Small intestine (tissue), 7 donors: ENCODE results near the gene CELF2. TPM values are rescaled to one million over a fixed set of nuclear protein-coding genes. Genes with fewer than 3 reads are reported as not detected.

Experiments
- DNase-seq, 2 donors: peaks; one replicate each; pipeline versions ENCODE4 v3.0.0 to v3.0.0-alpha.2; 2013
- FAIRE-seq: peaks from 2 replicates; lab custom pipeline; 2012; peaks lifted over from hg19 to GRCh38; lab: Jason Lieb, UNC
- H3K27ac ChIP-seq, 3 donors: one replicate each; pipeline ENCODE4 v1.5.1; 2013; ENCODE audit warnings: low read length in 2 of 3, mild to moderate bottlenecking in 2 of 3, control low read depth in 1 of 3, inconsistent platforms in 1 of 3, low read depth in 1 of 3, moderate library complexity in 1 of 3
- H3K27me3 ChIP-seq, 3 donors: one replicate each; pipeline ENCODE4 v1.6.1; 2013; ENCODE audit warnings: low read length in 3 of 3, inconsistent platforms in 1 of 3; ENCODE audit not compliant: control insufficient read depth in 3 of 3, insufficient read depth in 3 of 3
- H3K36me3 ChIP-seq, 3 donors: one replicate each; pipeline ENCODE4 v1.6.1; 2013; ENCODE audit warnings: low read length in 3 of 3, inconsistent platforms in 1 of 3, low read depth in 1 of 3, mild to moderate bottlenecking in 1 of 3, moderate library complexity in 1 of 3; ENCODE audit not compliant: control insufficient read depth in 3 of 3, insufficient read depth in 2 of 3
- H3K4me1 ChIP-seq, 3 donors: one replicate each; pipeline ENCODE4 v1.6.1; 2013; ENCODE audit warnings: low read length in 2 of 3, inconsistent platforms in 1 of 3, low read depth in 1 of 3, mild to moderate bottlenecking in 1 of 3, moderate library complexity in 1 of 3; ENCODE audit not compliant: control insufficient read depth in 3 of 3, insufficient read depth in 2 of 3
- H3K4me3 ChIP-seq, 3 donors: one replicate each; pipeline ENCODE4 v1.5.1; 2013; ENCODE audit warnings: low read length in 3 of 3, control low read depth in 1 of 3, inconsistent platforms in 1 of 3, low read depth in 1 of 3, mild to moderate bottlenecking in 1 of 3, moderate library complexity in 1 of 3
- H3K9me3 ChIP-seq, 2 donors: one replicate each; pipeline ENCODE4 v1.6.1; 2013; ENCODE audit warnings: low read depth in 1 of 2, low read length in 1 of 2; ENCODE audit not compliant: control insufficient read depth in 2 of 2, insufficient read depth in 1 of 2
- WGBS, 3 donors: extraction: QIAGEN DNeasy Blood & Tissue Kit; methylation state at CpG; one replicate each; pipeline ENCODE4 v1.1.7; 2013; 5-methylcytosine and 5-hydroxymethylcytosine counted together
- polyA plus RNA-seq, 4 donors: library from polyadenylated mRNA; stranded (reverse) in 3 of 4; unstranded in 1 of 4; fragments of 200-250 nt in 3 of 4; fragments of 120-200 nt in 1 of 4; gene quantifications; one replicate each; pipeline versions ENCODE4 v1.2.1 to v1.2.3, GENCODE V29; 2013
- donor health status: healthy with polysubstance abuse.
- donor health status: control.
- donor health status: control.
- donor health status: Bipolar disorder and iron deficiency.
- donor health status: healthy.

CELF2 gene
- polyA plus RNA-seq, 4 donors, result 1.8 to 11.6 (median 6.1) TPM

DNA sequence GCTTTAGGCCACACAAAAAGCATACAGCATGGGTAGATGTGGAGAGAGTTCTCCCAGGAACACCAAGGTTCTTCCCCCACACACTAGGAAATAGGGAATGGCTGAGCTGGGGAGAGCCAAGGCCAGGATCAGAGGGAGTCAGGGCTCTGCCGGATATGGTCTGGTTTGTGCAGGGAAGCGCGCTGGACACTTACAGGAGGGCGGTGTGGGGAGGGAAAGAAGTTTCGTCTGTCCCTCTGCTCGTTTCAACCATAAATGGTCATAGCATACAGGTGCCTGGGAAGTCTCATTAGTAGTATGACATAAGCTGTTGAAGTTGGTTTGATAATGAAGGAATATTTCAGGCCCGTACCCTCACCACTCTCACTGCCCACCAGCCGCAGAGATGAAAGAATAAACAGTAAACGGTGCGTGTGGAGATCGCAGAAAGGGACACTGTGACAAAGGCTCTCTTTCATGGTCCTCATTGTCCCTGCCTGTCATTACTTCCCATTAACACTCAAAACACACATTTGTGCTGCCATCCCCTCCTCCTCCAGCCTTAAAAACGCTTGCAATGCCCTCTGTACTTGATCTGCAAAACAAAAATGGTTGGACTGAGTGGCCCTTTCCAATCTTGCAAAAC, 207.2 kb downstream of the CELF2 start:
- Histone ChIP-seq H3K4me1 (no peaks in the 10 kb centered on the region), H3K27me3 (no peaks in the 10 kb centered on the region), H3K9me3 (no peaks in the 10 kb centered on the region), H3K36me3 (peaks cover 0 to 2% (median 0%) of the 10 kb centered on the region in 3 donors), H3K4me3 (no peak overlapping the region), H3K27ac (no peak overlapping the region)
- no peak for FAIRE-seq
- WGBS, 3 donors, result 79 to 87% (median 85%) methylated on average over 12 of the region's 12 CpGs
- DNase-seq, result no peak

DNA sequence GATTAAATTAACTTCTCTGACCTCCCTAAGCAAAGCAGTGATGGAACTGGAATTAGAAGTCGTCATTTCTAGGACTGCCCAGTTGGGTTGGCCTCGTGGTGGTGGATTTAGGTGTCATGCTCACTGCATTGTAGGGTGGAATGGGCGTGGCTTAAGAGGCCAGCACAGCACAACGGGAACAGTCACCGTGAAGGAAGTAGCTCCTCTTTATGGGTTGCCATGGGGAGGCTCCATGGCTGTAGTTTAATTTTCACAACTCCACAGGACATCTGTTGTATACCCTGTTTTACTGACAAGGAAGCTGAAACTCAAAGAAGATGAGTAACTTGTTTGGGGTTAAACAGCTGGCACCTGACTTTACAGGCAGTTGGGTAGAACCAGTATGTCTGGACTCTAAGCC, 208.3 kb downstream of the CELF2 start:
- FAIRE-seq, result no peak
- WGBS, 3 donors, result 57 to 69% (median 66%) methylated on average over 5 of the region's 5 CpGs

DNA sequence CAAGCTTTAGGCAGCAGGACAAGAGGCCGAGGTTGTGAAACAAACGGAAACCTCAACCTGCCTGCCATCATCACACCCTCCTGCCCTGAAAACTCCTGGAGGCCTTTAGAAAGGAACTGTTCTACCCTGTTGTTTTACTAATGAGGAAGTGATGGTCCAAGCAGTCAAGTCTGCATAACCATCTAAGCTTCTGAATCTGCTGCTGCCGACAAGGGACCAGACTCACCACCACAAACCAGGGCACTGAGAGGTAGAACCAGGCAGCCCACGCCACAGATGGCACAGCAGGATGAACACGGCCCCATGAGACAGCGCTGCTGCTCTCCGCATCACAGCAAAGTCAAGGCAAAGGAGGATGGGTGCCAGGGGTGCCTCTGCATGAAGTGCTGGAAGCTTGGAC, 209.4 kb downstream of the CELF2 start:
- DNase-seq (no peak), FAIRE-seq (no peak)
- no peaks in the 10 kb centered on the region for H3K27me3 ChIP-seq
- H3K27ac ChIP-seq, result no peak overlapping the region
- H3K9me3 ChIP-seq, result no peaks in the 10 kb centered on the region
- H3K36me3 ChIP-seq, result peaks cover 0 to 2% (median 0%) of the 10 kb centered on the region in 3 donors
- no peaks in the 10 kb centered on the region for H3K4me1 ChIP-seq
- WGBS, 3 donors, result 75 to 90% (median 75%) methylated on average over 7 of the region's 7 CpGs
- H3K4me3 ChIP-seq, result no peak overlapping the region

More for the DNA sequence above, 208.3 kb downstream of the CELF2 start:
- peak in 1 of 2 donors; percentile 23 for DNase-seq
- H3K27me3 ChIP-seq, result no peaks in the 10 kb centered on the region
- H3K36me3 ChIP-seq, result peaks cover 0 to 2% (median 0%) of the 10 kb centered on the region in 3 donors
- no peak overlapping the region for H3K4me3 ChIP-seq
- H3K4me1 ChIP-seq, result no peaks in the 10 kb centered on the region
- H3K27ac ChIP-seq, result peak overlapping the region in 2 of 3 donors; percentile 17 to 46
- no peaks in the 10 kb centered on the region for H3K9me3 ChIP-seq

DNA sequence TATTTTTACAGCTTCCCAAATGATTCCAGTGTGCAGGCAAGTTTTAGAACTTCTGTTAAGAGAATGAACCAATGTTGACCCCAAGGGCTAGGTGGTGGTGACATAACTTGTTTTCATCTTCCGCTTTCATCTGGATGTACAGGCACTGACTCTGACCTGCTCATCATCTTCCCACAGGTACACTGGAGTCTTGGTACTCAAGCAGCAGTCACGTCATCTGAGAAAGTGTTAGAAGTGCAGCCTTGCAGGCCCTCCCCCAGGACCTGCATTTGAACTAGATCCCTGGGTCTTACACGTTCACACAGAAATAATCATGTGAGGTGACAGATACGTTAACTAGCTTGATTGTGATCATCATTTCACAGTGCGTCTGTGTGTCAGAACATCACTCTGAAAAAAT, 212.2 kb downstream of the CELF2 start:
- H3K27ac ChIP-seq, result no peak overlapping the region
- 93 to 95% (median 93%) methylated on average over 5 of the region's 5 CpGs for WGBS, 3 donors
- H3K4me1 ChIP-seq, result no peaks in the 10 kb centered on the region
- no peaks in the 10 kb centered on the region for H3K36me3 ChIP-seq
- no peaks in the 10 kb centered on the region for H3K9me3 ChIP-seq
- FAIRE-seq, result no peak
- no peaks in the 10 kb centered on the region for H3K27me3 ChIP-seq
- DNase-seq, result no peak
- H3K4me3 ChIP-seq, result no peak overlapping the region

DNA sequence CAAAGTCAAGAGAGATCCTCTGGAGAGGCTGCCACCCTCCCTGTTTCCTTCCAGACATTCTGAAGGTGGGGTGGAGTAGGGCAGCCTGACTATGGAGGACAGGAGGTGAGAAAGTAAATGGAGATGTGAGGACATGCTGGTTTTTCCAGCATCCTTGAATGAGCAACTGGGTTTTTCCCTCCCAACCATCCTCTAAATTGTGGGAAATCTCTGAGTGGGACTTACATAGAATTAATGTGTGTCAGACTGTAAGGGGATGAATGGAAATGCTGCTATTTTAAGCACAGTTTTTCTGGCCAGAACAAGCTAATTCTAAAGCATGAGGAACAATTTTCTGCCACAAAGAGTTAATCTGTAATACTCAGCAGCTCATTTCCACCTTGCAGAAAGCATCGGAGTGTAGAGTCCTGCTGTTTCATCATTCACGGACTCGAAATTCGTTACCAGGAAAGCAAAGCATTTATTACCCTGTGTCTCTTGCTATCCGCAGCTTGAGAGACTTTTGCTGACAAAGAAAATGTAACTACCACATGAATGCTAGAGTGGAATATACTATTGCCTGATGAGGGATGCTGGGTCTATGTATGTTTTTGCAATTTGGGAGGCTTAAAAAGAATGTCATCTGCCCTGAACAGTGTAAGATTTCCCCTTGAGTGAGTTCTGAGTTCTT, 213.0 kb downstream of the CELF2 start:
- WGBS, 3 donors, result 71 to 91% (median 85%) methylated on average over 5 of the region's 5 CpGs

DNA sequence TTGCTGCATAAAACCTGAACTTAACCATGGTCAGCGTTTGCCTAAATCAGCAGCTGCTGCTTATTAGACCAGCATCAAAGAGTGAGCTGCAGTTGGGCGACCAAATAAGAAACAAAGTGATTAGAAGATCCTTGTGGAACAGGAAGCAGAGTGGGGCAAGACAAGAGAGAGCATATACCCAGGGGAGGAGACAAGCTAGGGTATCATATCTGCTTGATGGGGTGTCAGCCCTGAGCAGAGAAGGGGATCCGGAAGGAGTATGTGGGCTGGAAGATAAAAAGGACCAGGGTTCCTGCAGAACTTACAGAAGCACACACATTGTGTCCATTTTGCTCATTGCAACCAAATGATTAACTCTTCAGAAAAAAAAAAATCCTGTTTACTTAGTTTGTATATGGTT, 213.6 kb downstream of the CELF2 start:
- Histone ChIP-seq H3K4me3 (no peak overlapping the region), H3K9me3 (no peaks in the 10 kb centered on the region), H3K27ac (no peak overlapping the region), H3K4me1 (no peaks in the 10 kb centered on the region), H3K36me3 (no peaks in the 10 kb centered on the region), H3K27me3 (no peaks in the 10 kb centered on the region)
- 80 to 86% (median 85%) methylated on average over 3 of the region's 3 CpGs for whole genome bisulfite sequencing, 3 donors
- DNase-seq (no peak), FAIRE-seq (no peak)

More for the DNA sequence above, 213.0 kb downstream of the CELF2 start:
- no peaks in the 10 kb centered on the region for H3K4me1 ChIP-seq
- no peaks in the 10 kb centered on the region for H3K9me3 ChIP-seq
- DNase-seq (no peak), FAIRE-seq (no peak)
- H3K27me3 ChIP-seq, result no peaks in the 10 kb centered on the region
- H3K27ac ChIP-seq, result no peak overlapping the region
- H3K4me3 ChIP-seq, result no peak overlapping the region
- H3K36me3 ChIP-seq, result no peaks in the 10 kb centered on the region

DNA sequence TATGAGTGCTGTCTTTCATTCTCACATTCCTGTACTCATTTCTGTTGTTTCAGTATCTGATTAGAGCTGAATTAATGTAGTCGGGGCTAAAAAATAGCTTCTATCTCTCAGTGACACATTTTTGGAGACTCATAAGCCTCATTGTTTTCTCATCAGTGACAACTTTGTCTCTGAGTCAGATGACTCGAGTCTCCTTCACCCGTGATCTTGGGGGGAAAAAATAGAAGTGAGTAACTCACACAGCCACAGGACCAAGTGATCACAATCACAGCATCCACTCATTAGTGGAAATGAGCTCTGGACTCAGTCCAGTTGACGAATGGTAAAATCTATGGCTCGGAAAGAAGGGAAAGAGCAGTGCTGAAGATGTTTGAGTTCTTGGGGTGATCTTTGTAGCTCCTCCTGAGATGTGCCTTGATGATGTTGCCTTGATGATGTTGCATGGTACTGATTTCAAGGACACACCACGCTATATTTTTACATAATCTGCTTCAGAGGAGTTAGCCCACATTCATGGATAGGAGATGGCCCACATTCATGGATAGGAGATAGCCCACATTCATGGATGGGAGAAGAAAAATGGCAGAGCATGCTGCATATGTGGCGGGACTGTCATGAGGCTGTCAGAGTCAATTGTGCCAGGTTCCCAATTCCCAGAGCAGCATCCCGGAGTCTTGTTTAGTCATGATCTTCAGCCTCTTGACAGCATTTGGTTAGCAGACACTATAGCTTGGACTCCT, 214.7 kb downstream of the CELF2 start:
- no peaks in the 10 kb centered on the region for H3K9me3 ChIP-seq
- H3K36me3 ChIP-seq, result no peaks in the 10 kb centered on the region
- WGBS, 3 donors, result 84 to 86% (median 85%) methylated on average over 8 of the region's 8 CpGs
- H3K4me3 ChIP-seq, result no peak overlapping the region
- H3K27me3 ChIP-seq, result no peaks in the 10 kb centered on the region
- H3K27ac ChIP-seq, result no peak overlapping the region
- no peaks in the 10 kb centered on the region for H3K4me1 ChIP-seq
- no peak for DNase-seq
- no peak for FAIRE-seq

DNA sequence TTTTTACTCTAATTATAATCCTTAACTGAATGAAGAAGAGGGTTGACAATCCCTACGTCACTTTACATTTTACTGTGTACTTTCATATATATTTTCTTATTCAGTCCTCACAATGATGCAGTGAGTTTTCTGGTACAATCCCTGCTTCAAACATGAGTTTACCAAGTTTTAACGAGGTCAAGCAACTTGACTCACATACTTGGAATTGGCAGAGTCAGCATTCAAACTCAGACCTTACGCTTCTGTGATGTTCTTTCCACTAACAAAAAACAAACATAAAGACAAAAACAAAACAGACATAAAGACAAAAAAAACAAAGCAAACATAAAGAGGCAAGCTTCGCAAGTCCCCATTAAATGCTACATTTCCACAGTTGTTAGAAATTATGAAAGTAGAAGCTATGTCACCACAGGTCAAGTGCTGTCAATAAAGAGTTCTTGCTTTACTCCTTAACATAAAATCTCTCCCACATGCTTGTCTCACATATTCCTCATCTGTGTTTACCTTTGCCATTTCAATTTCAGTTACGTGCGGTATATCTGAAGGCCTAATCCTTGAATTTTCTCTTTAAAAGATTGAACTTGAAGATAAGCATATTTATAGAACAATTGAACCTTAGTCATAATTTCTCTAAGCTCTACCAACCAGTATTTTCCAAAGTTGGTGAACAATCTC, 217.3 kb downstream of the CELF2 start:
- FAIRE-seq, result no peak
- H3K27ac ChIP-seq, result no peak overlapping the region
- H3K36me3 ChIP-seq, result no peaks in the 10 kb centered on the region
- H3K4me3 ChIP-seq, result no peak overlapping the region
- no peaks in the 10 kb centered on the region for H3K9me3 ChIP-seq
- H3K4me1 ChIP-seq, result no peaks in the 10 kb centered on the region
- DNase-seq, result no peak
- 80 to 85% (median 83%) methylated on average over 6 of the region's 6 CpGs for WGBS, 3 donors
- no peaks in the 10 kb centered on the region for H3K27me3 ChIP-seq
